Measurements from ENCODE around the gene ABHD12.
A peak's percentile ranks its signal among the peaks of the same experiment; 100 is the strongest.
"Not testable (repeated sequence)": the region's sequence is repeated elsewhere in the genome, so short reads cannot be mapped to it uniquely, and the experiment has no call there.

The ABHD12 gene

GRCh38 chr20:25390538-25391528, at the start of gene ABHD12:
ABHD12 (minus strand) TSS chr20:25390835; CDS start chr20:25390703, 132 bp downstream.
- DNase-seq, result peak; percentile 94 to 95

GRCh38 chr20:25439328-25439727, 48.7 kb upstream of the ABHD12 start:
- DNase-seq, result no peak

DNA sequence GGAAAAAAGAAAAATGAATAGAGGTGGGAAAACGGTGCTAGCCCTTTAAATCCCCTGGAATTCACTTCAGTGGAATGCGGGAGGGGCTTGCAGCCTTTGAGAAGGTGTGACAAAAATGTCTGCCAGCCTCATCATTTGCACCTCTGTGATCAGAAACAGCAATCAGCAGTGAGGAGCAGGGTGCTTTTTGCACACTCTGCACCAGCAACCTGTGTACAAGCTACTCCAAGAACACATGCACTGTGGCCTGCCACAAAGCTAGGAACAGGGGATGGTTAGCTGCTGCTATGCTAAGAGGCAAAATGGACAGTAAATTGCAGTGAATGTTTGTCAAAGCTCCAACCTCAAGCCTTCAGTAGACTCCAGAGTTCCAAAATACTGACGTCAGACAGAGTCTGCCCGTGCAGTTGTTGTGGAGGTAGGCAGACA, 46.5 kb upstream of the ABHD12 start:
- no peak for DNase-seq

- DNase-seq, result no peak
These were observed 33.9 kb upstream of the ABHD12 start for GRCh38 chr20:25424536-25424935.

- DNase-seq, result no peak
These were observed 31.4 kb upstream of the ABHD12 start for GRCh38 chr20:25422032-25422431.

DNA sequence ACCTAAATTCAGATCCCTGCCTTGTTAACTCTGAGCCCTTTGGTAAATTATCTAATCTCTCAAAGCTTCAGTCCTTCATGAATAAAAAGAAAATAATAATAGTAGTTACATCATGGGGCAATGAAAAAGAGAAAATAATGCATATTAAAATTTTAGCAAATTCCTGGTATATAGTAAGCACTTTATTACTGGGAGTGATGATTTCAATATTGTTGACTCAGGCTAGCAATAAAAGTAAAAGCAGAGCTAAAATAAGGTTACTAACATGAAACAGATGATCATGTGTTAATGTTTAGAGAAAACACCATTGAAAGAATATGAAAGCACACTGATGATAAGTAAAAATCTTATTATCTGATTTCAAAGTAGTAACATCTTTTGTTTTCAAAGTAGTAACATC, 30.5 kb upstream of the ABHD12 start:
- DNase-seq, result no peak

DNA sequence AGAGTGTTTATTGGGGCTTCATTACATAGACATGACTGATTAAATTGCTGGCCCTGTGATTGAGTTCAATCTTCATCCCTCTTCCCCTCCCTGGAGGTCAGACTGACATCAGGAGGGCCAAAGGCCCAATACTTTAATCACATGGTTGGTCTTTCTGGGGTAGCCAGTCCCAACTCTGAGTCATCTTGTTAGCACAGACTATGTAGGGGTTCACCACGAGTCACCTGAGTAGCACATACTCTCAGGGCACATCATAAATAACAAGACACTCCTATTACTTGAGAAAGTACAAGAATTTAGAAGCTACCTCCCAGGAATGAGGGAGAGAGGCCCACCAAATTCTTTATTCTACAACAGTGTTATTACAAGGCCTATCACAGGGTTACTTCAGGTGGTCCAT, 28.1 kb upstream of the ABHD12 start:
- DNase-seq, result no peak

DNA sequence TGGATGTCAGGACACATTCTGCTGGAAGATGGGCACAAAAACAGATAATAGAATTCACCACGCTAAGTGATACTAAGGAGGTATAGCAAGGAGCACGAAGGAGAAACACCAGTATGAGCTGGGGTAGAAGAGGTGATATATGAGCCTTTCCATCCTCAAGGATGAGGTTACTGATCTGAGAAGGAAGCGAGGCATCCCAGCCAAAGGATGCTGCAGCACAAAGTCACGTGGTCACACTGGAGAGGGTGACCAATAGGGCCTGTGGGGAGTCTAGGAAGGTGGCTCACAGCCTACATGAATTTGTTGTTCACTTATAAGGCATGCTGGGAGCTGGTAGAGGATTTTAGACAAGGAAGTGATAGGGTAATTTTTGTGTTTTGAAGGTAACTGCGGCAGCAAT, 18.3 kb upstream of the ABHD12 start:
- DNase-seq, result no peak

DNA sequence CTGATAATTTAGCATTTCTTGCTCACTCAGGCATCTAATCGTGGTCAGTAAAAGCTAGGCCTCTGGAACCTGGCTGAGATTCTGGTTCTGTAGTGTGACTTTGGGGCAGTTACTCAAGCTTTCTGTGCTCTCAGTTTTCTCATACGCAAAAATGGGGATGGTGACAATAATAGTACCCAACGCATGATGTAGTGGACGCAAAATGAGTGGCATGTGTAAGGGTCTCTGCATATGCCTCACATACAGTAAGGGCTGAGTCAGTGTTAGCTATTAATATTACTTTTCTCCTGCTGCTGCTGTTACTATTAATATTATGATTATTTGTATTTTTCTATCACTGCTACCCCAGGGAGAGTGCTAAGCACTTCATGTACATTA, 17.5 kb upstream of the ABHD12 start:
- DNase-seq, result no peak

- peak; percentile 62 to 69 for DNase-seq
These were observed 16.9 kb upstream of the ABHD12 start, which contains the start of gene GINS1 for GRCh38 chr20:25407311-25408169. GINS1 (plus strand) TSS chr20:25407673; CDS start chr20:25407821, 148 bp downstream.

DNA sequence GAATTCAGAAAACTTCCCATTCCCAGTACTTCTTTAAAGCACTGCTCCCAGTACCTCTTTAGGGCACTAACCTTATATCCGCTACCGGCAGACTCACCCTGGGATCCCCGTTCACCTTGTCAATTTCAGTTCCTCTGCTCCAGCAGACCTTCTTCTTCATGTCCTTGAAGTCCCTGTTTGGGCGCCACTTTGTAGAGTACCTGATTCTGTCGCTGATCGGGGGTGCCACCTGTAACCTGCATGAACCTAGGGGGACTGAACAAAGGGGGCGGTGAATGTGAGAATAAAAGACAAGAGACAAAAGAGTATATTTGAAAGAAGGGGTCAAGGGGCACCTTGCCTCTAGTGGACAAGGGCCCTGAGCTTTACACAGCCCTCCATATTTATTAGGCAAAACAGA, 11.9 kb upstream of the ABHD12 start:
- DNase-seq, result no peak

DNA sequence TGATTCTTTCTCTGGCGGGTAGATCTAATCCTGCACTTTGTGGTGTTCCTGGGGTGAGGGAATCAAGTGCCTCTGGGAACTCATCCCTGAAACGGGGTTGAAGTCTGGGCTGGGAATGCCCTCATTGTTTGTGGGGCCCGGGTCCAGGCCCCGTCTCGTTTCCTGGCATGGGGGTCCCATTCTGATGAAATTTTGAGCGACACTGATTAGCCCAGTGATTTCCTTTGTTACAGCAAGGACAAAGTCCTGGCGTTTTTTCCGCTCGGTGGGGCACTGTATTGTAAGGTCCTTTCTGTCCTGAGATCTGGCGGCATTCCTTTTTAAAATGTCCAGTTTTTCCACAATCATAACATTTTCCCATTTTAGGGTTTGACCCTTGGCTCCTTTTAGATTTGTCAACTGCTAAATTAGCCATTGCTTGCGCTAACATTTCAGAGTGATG, 9.7 kb upstream of the ABHD12 start:
- DNase-seq, result not testable (repeated sequence)

DNA sequence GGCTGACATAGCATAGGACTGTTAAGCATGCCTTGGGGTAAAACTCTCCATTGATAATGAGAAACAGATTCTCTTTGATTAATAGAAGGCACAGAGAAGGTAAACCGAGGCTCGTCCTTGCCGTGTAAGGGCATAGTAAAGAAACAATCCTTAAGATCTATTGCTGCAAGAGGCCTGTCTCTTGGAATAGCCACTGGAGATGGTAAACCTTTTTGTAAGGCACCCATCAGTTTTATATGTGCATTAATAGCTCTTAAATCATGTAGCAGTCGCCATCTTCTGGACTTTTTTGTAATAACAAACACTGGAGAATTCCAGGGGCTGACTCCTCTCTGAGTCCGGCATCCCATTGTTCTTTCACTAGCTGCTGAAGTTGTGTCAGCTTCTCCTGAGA, 8.4 kb upstream of the ABHD12 start:
- DNase-seq, result peak; percentile 4 to 29

DNA sequence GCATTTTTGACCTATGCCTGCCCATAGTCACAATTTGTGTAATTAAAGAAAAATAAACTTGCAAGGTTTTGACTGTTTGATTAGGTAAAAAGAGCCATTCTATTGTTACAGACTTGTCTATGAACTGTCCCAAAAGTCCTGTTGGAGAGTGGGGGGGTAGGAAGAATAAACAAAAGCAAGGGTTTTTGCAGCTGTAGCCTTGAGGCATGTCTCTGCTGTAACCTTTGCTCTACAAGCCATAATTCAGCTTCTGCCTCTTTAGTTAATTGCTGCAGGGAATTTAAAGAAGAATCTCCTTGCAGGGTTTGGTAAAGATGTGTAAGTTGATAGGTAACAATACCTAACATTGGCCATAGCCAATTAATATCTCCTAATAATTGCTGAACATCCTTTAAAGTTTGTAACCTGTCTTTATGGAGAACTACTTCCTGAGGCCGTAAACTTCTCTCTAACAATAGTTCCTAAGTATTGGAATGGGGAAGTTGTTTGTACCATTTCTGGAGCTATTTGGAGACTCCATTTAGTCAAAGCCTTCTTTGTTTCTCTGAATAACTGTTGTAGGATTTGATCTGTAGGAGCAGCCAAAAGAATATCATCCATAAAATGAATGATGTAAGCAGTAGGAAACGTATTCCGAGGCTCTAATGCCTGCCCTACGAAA, 7.9 kb upstream of the ABHD12 start:
- DNase-seq, result no peak

DNA sequence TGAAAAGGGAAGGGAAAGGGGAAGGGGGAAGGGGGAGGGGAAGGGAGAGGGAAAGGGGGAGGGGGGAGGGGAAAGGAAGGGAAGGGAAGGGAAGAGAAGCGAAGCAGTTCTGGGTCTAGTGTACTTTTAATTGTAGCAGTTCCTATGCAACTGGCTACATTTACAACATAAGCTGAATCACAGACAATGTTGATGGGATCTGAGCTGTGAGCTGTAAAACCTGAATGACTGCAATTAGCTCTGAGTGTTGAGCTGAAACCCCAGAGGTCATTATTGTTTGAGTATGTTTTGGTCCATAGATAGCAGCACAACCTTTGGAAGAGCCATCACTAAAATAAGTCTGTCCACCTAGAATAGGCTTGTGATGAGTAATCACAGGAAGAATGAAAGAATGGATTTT, 7.2 kb upstream of the ABHD12 start:
- DNase-seq, result no peak

DNA sequence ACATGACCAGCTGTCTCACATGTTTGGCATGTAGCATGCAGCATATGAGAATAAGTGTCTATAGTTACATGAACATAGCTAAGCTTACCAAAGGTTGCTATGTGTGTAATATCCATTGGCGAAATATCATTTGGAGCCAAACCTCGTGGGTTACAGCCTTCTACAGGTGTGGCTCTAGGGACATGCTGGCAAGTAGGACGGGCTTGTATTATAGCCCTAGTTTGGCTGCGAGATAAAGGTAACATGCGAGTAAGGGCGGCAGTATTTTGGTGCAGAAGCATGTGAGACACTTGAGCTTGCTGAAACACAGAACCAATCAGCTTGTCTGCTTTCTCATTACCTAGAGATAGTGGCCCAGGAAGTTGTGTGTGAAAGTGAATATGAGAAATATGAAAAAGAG, 6.5 kb upstream of the ABHD12 start:
- DNase-seq, result no peak

DNA sequence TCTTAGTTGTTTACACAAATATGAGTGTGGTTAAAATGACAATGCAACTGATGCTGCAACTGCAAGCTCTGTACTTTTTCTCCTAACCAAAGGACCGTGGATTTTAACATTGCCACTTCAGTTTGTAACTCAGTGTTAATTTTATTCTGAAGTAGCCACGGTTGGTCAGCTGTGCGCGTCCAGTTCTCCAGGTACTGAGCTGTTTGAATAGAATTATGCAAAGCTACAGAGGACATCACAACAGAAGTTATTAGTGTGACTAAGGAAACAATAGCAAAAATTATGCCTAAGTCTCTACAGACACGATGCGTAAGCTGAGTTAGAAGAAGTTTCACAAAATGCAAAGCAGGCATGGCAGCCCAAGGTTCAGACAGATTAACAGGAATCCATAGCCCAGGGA, 4.4 kb upstream of the ABHD12 start:
- no peak for DNase-seq

DNA sequence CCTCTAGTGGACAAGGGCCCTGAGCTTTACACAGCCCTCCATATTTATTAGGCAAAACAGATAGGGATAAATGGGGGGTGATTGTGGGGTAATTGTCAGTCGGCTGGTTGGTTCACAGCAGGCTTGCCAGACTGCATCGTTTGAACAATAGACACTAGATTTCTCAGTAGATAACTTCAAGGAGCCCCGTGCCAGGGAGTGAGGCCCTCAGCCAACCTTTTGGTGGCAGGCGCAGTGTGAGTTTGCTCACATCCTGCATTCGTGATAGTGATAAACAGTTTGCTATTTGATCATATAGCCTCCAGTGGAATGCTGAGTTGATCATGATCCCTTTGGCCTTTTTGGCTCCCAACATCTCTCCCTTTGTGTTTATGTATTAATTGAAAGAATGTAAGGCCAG, 3.6 kb upstream of the ABHD12 start:
- DNase-seq, result no peak

GRCh38 chr20:25389858-25390537, 637 bp downstream of the ABHD12 start:
- peak; percentile 15 to 21 for DNase-seq

DNA sequence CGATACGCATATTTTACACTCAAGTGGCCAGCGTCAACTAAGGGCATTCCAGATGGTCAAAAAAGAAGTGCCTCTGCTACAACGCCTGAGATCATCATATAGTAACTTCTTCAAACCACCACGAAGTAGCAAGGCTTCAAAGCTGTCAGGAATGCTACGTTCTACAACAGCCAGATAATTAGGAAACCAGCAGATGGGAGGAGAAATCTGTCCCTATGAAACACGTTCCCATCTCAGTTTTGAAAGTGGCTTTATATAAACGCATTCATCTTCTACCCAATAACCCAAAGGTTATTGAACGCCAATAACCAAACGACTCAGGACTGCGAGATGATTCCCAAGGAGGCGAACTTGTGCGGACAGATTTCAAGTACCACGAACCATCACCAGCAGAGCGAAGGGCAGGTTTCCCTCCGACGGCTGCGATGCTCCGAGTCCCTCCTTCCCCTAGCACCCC, 1.2 kb downstream of the ABHD12 start:
- no peak for DNase-seq

- no peak for DNase-seq
These were observed 7.8 kb downstream of the ABHD12 start for GRCh38 chr20:25382704-25383370.

All from activated CD4-positive, alpha-beta T cell treated with anti-CD3 and anti-CD28 coated beads for 4 hours (primary cell).